ENCODE measurements around the gene VAMP2.

VAMP2 gene

DNA sequence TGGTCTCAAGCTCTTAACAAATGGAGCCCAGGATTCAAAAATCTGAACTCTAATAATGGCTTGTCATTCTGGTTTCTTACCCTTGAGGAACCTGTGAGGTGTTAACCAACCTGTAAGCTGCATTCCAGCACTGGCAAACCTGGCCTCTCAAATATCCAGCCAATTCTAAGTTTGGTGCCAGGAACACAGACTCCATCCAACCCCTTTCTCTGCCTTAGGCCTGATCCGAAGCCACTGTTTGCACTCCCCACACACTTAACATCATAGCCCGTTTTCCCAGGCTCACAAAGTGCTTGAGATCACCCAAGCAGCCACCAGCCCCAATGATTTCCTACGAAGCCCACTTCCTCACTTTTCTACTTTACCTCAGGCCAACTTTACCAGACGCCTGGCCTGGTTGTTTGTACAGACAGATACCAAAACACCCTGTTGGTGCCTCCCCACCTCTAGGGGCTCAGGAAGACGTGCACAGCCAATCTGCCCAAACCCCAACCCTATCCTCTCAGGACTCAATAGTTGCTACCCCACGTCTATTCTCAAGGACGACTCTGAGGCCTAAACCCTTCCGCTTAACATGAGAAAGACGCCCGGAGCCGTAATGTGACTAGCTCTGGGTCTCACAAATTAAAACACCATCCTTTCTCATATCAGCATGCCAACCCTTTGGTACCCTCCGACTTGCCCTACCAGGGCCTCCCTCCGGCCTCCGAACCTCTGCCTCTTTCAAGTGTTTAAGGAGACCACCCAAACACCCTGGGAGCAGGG is 7.3 kb downstream of the VAMP2 start:
- no peak for ATAC-seq
- TF ChIP-seq ZC3H10 (CRISPR knock-in tag; IDR thresholded peaks at IDR 0.05) (no peak), CSDC2 (CRISPR knock-in tag; IDR thresholded peaks at IDR 0.05) (no peak), ZNF70 (CRISPR knock-in tag; IDR thresholded peaks at IDR 0.05) (no peak), RARB (CRISPR knock-in tag; IDR thresholded peaks at IDR 0.05) (no peak), CSRNP3 (CRISPR knock-in tag; IDR thresholded peaks at IDR 0.05) (no peak), BACH2 (CRISPR knock-in tag; IDR thresholded peaks at IDR 0.05; ENCODE audit: borderline replicate concordance) (no peak), ISL1 (CRISPR knock-in tag; IDR thresholded peaks at IDR 0.05) (no peak), ESRRG (CRISPR knock-in tag; IDR thresholded peaks at IDR 0.05) (no peak), ZFP3 (CRISPR knock-in tag; IDR thresholded peaks at IDR 0.05) (no peak), TOX (CRISPR knock-in tag; IDR thresholded peaks at IDR 0.05; ENCODE audit: borderline replicate concordance) (no peak), ZFP30 (CRISPR knock-in tag; IDR thresholded peaks at IDR 0.05) (no peak)
- TF ChIP-seq, protein P1, sequence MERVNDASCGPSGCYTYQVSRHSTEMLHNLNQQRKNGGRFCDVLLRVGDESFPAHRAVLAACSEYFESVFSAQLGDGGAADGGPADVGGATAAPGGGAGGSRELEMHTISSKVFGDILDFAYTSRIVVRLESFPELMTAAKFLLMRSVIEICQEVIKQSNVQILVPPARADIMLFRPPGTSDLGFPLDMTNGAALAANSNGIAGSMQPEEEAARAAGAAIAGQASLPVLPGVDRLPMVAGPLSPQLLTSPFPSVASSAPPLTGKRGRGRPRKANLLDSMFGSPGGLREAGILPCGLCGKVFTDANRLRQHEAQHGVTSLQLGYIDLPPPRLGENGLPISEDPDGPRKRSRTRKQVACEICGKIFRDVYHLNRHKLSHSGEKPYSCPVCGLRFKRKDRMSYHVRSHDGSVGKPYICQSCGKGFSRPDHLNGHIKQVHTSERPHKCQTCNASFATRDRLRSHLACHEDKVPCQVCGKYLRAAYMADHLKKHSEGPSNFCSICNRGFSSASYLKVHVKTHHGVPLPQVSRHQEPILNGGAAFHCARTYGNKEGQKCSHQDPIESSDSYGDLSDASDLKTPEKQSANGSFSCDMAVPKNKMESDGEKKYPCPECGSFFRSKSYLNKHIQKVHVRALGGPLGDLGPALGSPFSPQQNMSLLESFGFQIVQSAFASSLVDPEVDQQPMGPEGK (CRISPR knock-in tag; IDR thresholded peaks at IDR 0.05; ENCODE audit: borderline replicate concordance) = no peak
- TF ChIP-seq, protein P2, sequence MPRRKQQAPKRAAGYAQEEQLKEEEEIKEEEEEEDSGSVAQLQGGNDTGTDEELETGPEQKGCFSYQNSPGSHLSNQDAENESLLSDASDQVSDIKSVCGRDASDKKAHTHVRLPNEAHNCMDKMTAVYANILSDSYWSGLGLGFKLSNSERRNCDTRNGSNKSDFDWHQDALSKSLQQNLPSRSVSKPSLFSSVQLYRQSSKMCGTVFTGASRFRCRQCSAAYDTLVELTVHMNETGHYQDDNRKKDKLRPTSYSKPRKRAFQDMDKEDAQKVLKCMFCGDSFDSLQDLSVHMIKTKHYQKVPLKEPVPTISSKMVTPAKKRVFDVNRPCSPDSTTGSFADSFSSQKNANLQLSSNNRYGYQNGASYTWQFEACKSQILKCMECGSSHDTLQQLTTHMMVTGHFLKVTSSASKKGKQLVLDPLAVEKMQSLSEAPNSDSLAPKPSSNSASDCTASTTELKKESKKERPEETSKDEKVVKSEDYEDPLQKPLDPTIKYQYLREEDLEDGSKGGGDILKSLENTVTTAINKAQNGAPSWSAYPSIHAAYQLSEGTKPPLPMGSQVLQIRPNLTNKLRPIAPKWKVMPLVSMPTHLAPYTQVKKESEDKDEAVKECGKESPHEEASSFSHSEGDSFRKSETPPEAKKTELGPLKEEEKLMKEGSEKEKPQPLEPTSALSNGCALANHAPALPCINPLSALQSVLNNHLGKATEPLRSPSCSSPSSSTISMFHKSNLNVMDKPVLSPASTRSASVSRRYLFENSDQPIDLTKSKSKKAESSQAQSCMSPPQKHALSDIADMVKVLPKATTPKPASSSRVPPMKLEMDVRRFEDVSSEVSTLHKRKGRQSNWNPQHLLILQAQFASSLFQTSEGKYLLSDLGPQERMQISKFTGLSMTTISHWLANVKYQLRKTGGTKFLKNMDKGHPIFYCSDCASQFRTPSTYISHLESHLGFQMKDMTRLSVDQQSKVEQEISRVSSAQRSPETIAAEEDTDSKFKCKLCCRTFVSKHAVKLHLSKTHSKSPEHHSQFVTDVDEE (CRISPR knock-in tag; IDR thresholded peaks at IDR 0.05) = no peak

GRCh38 chr17:8154608-8155155 is 8.1 kb downstream of the VAMP2 start:
- no peak for ATAC-seq

DNA sequence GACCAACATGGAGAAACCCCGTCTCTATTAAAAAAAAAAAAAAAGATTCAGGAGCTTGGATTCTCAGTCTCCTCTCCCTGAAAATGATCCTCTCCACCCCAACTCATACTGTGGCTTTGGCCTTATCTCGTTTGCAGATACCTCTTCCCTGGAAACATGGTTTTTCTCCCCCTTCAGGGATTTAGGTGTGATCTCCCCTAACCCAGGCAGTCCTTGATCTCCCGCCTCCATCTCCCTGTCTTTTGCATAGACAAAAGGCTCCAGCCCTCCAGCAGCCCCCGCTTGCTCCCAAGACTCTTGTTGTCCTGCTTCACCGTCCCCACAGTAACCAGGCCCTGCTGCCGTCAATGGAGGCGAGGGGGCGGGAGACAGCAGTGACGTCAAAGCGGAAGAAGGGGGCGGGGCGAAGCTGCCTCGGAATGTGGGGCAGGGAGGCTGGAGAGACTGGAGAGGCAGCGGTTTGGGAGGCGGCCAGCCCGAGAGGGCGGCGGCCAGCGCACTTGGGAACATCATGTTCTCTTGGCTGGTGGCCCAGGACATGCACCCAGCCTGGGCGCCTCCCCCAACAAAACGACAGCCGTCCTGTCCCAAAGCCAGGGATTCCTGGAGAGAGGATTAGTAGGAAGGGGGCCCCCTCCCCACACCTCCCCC is 8.7 kb downstream of the VAMP2 start:
- TF ChIP-seq TOX (CRISPR knock-in tag; IDR thresholded peaks at IDR 0.05; ENCODE audit: borderline replicate concordance) (0 out of 2 replicates have a peak, but pooled peaks have one; percentile 40), CSRNP3 (CRISPR knock-in tag; IDR thresholded peaks at IDR 0.05) (0 out of 2 replicates have a peak, but pooled peaks have one; percentile 11), GLIS3 (CRISPR knock-in tag; IDR thresholded peaks at IDR 0.05) (no peak), CREB5 (CRISPR knock-in tag; IDR thresholded peaks at IDR 0.05; ENCODE audit: low read depth) (no peak), ZNF8 (CRISPR knock-in tag; IDR thresholded peaks at IDR 0.05) (no peak)
- peak; percentile 22 for ATAC-seq

More at GRCh38 chr17:8154608-8155155, 8.1 kb downstream of the VAMP2 start:
- TF ChIP-seq ZFP3 (CRISPR knock-in tag; IDR thresholded peaks at IDR 0.05) (no peak), GLIS3 (CRISPR knock-in tag; IDR thresholded peaks at IDR 0.05) (no peak)

GRCh38 chr17:8153525-8153956 is 9.2 kb downstream of the VAMP2 start:
- TF ChIP-seq RARB (CRISPR knock-in tag; IDR thresholded peaks at IDR 0.05) (peak; percentile 52; the same call in 1 of the 2 replicates), ZNF565 (CRISPR knock-in tag; conservative IDR thresholded peaks at IDR 0.05; ENCODE audit: low read depth) (no peak)
- no peak for ATAC-seq

All from SK-N-SH treated with all-trans-retinoic acid at 6 μM for 48 hours (cell line).